NCI-H774 (cell line): ENCODE data around the gene ASTN2.

Experiments used
- DNase-seq: peaks from one replicate; lab custom pipeline; 2025; lab: John Stamatoyannopoulos, UW

The ASTN2 gene

GRCh38 chr9:117368684-117369230, 46.1 kb downstream of the ASTN2 start:
- no peak for DNase-seq

GRCh38 chr9:117365438-117365837, 49.4 kb downstream of the ASTN2 start:
- no peak for DNase-seq

- no peak for DNase-seq
These were observed 51.9 kb downstream of the ASTN2 start for GRCh38 chr9:117363006-117363405.

- DNase-seq = no peak
These were observed 54.9 kb downstream of the ASTN2 start for GRCh38 chr9:117359910-117360309.

GRCh38 chr9:117355542-117355941, 59.3 kb downstream of the ASTN2 start:
- DNase-seq = no peak

GRCh38 chr9:117354997-117355396, 59.9 kb downstream of the ASTN2 start:
- no peak for DNase-seq

GRCh38 chr9:117354244-117354847, 60.5 kb downstream of the ASTN2 start:
- DNase-seq = no peak

GRCh38 chr9:117344892-117345660, 69.8 kb downstream of the ASTN2 start:
- DNase-seq = no peak

GRCh38 chr9:117343427-117343826, 71.4 kb downstream of the ASTN2 start:
- no peak for DNase-seq

- DNase-seq = no peak
These were observed 73.7 kb downstream of the ASTN2 start for GRCh38 chr9:117341151-117341550.

- no peak for DNase-seq
These were observed 74.4 kb downstream of the ASTN2 start for GRCh38 chr9:117340422-117340821.

GRCh38 chr9:117335837-117336433, 78.9 kb downstream of the ASTN2 start:
- no peak for DNase-seq

- DNase-seq = no peak
These were observed 80.8 kb downstream of the ASTN2 start for GRCh38 chr9:117334101-117334500.

- no peak for DNase-seq
These were observed 89.0 kb downstream of the ASTN2 start for GRCh38 chr9:117325831-117326230.

GRCh38 chr9:117325110-117325731, 89.6 kb downstream of the ASTN2 start:
- DNase-seq = no peak

GRCh38 chr9:117323390-117323789, 91.5 kb downstream of the ASTN2 start:
- DNase-seq = no peak

GRCh38 chr9:117317192-117317591, 97.7 kb downstream of the ASTN2 start:
- DNase-seq = no peak

GRCh38 chr9:117315236-117315635, 99.6 kb downstream of the ASTN2 start:
- DNase-seq = no peak

GRCh38 chr9:117313989-117314388, 100.9 kb downstream of the ASTN2 start:
- no peak for DNase-seq

- no peak for DNase-seq
These were observed 107.2 kb downstream of the ASTN2 start for GRCh38 chr9:117307701-117308100.

GRCh38 chr9:117306032-117306431, 108.8 kb downstream of the ASTN2 start:
- no peak for DNase-seq

GRCh38 chr9:117305454-117305853, 109.4 kb downstream of the ASTN2 start:
- DNase-seq = no peak

GRCh38 chr9:117304549-117304948, 110.3 kb downstream of the ASTN2 start:
- DNase-seq = no peak
